Neural crest cell (in vitro differentiated cells): ENCODE results near the gene PREX1. TPM values are rescaled to one million over a fixed set of nuclear protein-coding genes. Genes with fewer than 3 reads are reported as not detected.

Experiments used
- DNase-seq: peaks from one replicate; pipeline ENCODE4 v3.0.0; 2021; ENCODE audit warnings: low read depth, mixed read lengths, low spot score
- H3K27ac Mint-ChIP-seq: one replicate; pipeline ENCODE4 v1.8.0; 2021; ENCODE audit warnings: mild to moderate bottlenecking, mixed read lengths; ENCODE audit not compliant: unreplicated experiment
- H3K27me3 Mint-ChIP-seq: 2 replicates; pipeline ENCODE4 v1.8.0; 2021; ENCODE audit warnings: low read depth, mild to moderate bottlenecking, mixed read lengths
- H3K36me3 Mint-ChIP-seq: 2 replicates; pipeline ENCODE4 v1.8.0; 2021; ENCODE audit warnings: low read depth, mild to moderate bottlenecking, mixed read lengths
- H3K4me1 Mint-ChIP-seq: 2 replicates; pipeline ENCODE4 v1.8.0; 2021; ENCODE audit warnings: mixed read lengths
- H3K4me3 Mint-ChIP-seq: one replicate; pipeline ENCODE4 v1.8.0; 2021; ENCODE audit warnings: mild to moderate bottlenecking, mixed read lengths
- H3K9me3 Mint-ChIP-seq: 2 replicates; pipeline ENCODE4 v1.8.0; 2021; ENCODE audit warnings: mixed read lengths
- CTCF ChIP-seq: fragments of 200-600 bp; sonication (generic); conservative IDR thresholded peaks from 2 replicates; pipeline ENCODE4 v1.5.0; 2021; ENCODE audit warnings: antibody characterized with exemption, mild to moderate bottlenecking
- total RNA-seq: library from RNA; stranded (reverse); gene quantifications from 2 replicates; pipeline ENCODE4 v1.2.1, GENCODE V29; 2021

The PREX1 gene
- total RNA-seq, 1 donor from 2014 or later, result 72.4 TPM

GRCh38 chr20:48841196-48841874 is 13.5 kb upstream of the PREX1 start:
- no peak overlapping the region for H3K4me3 Mint-ChIP-seq
- no peak for TF ChIP-seq CTCF
- peaks cover 27% of the 10 kb centered on the region for H3K4me1 Mint-ChIP-seq
- no peaks in the 10 kb centered on the region for H3K27me3 Mint-ChIP-seq
- no peak overlapping the region for H3K27ac Mint-ChIP-seq
- no peaks in the 10 kb centered on the region for H3K36me3 Mint-ChIP-seq
- no peaks in the 10 kb centered on the region for H3K9me3 Mint-ChIP-seq
- DNase-seq, result no peak

DNA sequence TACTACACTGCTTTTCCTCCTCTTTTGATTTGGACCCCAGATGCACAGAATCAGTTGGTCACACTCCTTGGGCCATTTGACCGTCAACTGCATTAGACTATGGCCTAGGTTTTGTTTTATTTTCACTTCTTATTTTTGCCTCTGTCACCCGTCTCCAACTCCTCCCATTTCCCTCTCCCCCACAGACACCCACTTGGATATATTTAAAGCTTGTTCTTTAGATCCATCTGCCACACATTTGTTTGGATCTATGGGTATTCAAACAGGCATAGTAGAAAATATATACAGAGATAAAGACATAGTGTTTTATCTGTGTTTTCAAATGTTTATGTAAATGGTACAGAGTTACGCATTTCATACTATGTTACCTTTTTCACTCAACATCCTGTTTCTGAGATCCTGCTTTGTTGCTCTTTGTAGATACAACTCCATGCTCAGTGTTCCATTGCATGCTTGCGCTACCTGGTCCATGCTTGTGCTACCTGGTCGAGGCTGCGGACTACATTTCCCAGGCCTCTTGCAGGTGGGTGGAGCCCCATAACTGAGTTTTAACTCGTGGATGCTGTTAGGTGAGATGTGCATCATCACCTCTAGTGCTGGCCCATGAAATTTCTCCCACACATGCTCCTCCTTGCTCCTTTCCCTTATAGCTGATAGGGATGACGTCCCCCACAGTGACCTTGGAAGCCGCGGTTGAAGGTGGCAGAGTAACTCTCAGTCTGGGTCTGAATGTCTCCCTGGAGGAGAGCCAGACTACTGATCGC is 11.5 kb upstream of the PREX1 start:
- H3K4me3 Mint-ChIP-seq, result no peak overlapping the region
- TF ChIP-seq CTCF, result no peak
- no peaks in the 10 kb centered on the region for H3K27me3 Mint-ChIP-seq
- H3K27ac Mint-ChIP-seq, result no peak overlapping the region
- H3K9me3 Mint-ChIP-seq, result no peaks in the 10 kb centered on the region
- DNase-seq, result no peak
- no peaks in the 10 kb centered on the region for H3K36me3 Mint-ChIP-seq
- peaks cover 16% of the 10 kb centered on the region for H3K4me1 Mint-ChIP-seq

DNA sequence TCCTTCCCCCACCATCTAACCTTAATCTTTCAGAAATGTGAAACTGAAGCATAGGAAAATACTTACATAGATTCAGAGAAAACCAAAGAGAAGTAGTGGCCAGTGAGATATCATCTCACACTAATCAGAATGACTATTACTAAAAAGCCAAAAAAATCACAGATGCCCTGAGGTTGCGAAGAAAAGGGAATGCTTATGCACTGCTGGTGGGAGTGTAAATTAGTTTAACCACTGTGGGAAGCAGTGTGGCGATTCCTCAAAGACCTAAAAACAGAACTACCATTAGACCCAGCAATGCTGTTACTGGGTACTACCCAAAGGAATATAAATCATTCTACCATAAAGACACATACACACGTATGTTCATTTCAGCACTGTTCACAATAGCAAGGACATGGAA is 9.2 kb upstream of the PREX1 start:
- no peaks in the 10 kb centered on the region for H3K9me3 Mint-ChIP-seq
- TF ChIP-seq CTCF, result no peak
- no peaks in the 10 kb centered on the region for H3K27me3 Mint-ChIP-seq
- H3K4me3 Mint-ChIP-seq, result no peak overlapping the region
- H3K27ac Mint-ChIP-seq, result no peak overlapping the region
- no peak for DNase-seq
- no peaks in the 10 kb centered on the region for H3K36me3 Mint-ChIP-seq
- peaks cover 22% of the 10 kb centered on the region for H3K4me1 Mint-ChIP-seq

- no peak for DNase-seq
- no peak overlapping the region for H3K27ac Mint-ChIP-seq
- H3K4me3 Mint-ChIP-seq, result no peak overlapping the region
- H3K9me3 Mint-ChIP-seq, result no peaks in the 10 kb centered on the region
- H3K27me3 Mint-ChIP-seq, result no peaks in the 10 kb centered on the region
- TF ChIP-seq CTCF, result no peak
- no peaks in the 10 kb centered on the region for H3K36me3 Mint-ChIP-seq
- peaks cover 29% of the 10 kb centered on the region for H3K4me1 Mint-ChIP-seq
Measured at GRCh38 chr20:48835390-48835789, 7.6 kb upstream of the PREX1 start.

GRCh38 chr20:48834278-48834677 is 6.5 kb upstream of the PREX1 start:
- no peak for TF ChIP-seq CTCF
- no peaks in the 10 kb centered on the region for H3K36me3 Mint-ChIP-seq
- no peaks in the 10 kb centered on the region for H3K9me3 Mint-ChIP-seq
- H3K4me3 Mint-ChIP-seq, result no peak overlapping the region
- H3K27me3 Mint-ChIP-seq, result no peaks in the 10 kb centered on the region
- peaks cover 30% of the 10 kb centered on the region for H3K4me1 Mint-ChIP-seq
- H3K27ac Mint-ChIP-seq, result no peak overlapping the region
- DNase-seq, result no peak
